ENCODE results near the gene RCC1.
"Not testable (repeated sequence)": the region's sequence is repeated elsewhere in the genome, so short reads cannot be mapped to it uniquely, and the experiment has no call there.

Gene RCC1

DNA sequence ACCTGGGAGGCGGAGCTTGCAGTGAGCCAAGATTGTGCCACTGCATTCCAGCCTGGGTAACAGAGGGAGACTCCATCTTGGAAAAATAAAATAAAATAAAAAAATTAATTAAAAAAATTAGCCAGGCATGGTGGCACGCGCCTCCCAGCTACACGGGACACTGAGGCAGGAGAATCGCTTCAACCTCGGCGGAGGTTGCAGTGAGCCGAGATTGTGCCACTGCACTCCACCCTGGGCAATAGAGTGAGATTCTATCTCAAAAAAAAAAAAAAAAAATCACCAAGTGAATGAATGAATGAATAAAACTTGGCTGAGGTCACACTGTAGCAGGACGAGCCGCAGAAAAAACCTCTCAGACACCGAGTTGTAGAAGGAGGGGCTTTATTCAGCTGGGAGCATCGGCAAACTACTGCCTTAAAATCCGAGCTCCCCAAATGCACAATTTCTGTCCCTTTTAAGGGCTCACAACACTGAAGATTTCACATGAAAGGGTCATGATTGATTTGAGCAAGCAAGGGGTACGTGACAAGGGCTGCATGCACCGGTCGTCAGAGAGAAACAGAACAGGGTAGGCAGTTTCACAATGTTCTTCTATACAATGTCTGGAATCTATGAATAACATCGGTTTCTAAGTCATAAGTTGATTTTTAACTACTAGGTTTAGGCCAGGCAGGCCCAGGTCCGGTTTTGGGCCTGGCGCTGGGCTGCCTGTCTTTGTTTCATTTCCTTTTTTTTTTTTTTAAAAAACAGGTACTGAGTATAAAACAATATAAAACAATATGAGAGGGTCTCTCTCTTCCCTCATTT lies 80.9 kb downstream of the RCC1 start:
- not testable (repeated sequence) for DNase-seq (ENCODE audit: low read depth in 2 of 2, low spot score in 1 of 2)
